ENCODE data around the gene SGCA. TPM values are rescaled to one million over a fixed set of nuclear protein-coding genes. Genes with fewer than 3 reads are reported as not detected.

The SGCA gene
- total RNA-seq, 1 donor from 2014 or later: 0.54 TPM

DNA sequence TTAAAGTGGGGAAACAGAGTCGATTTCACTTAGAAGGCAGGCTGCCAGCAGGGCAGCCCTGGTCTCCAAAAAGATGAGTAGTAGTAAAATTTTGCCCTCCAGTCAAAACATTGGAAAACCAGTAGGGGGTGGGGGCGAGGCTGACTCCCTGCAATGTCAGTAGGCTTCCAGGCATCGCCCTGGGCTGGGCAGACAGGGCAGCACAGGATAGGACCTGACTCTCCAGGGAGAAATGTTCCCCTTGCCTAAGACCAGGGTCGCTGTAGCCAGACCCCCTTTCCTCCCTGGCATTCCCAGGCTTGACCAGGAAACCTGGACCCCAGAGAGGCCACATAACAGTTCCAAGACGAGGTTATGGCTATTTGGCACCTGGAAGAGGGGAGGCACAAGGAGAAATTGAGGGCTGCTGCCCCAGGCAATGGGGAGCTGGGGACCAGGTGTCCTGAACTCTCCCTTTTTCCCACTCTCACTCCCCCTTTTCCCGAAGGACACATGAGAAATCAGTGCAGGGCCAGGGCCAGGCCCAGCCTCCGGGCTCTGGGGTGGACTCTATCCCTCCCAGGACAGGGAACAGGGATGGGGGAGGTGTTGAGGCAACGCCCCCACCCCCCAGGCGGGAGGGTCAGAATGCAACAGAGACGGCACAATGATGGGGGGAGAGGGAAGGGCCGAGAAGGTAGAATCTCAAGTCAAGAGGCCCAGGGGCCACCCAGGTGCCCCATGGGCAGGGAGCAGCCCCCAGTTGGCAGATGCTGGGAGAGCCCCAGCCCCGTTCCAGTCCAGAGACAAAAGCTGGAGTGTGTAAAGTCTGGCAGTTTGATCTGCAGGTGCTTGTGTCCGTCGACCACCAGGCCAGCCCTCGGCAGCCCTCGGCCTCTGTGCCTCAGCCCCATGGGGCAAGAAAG, 31.3 kb upstream of the SGCA start:
- intact Hi-C loops (cut with micrococcal nuclease): no loop called here

GRCh38 chr17:50135316-50136095, 30.3 kb upstream of the SGCA start:
- intact Hi-C loops (cut with micrococcal nuclease): no loop called here

DNA sequence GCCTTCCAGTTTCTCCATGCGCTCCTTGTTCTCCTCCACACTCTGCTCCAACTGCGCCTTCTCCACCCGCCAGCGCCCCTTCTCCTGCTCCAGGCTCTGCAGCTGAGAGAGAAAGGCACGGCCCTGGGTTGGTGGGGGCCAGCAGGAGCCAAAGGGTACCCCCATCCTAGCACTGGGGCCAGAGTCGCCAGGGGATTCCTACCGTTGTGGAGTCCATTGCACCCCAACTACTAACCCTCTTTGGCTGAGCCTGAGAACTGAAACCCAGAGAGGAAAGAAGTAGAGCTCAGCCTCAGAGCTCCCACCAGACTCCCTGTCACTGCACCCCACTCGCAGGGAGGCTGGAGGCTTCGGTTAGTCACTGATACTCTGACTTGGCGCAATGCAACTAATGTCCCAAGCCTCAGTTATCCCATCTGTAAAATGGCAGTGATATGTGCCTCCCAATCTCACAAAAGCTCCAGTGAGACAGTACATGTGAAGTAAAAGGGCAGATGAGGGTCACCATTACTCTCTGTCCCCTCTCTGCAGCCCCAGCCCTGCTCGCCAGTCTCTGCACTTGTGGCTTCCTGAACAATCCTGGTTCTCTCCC, 29.6 kb upstream of the SGCA start:
- intact Hi-C loops (cut with micrococcal nuclease): no loop called here

DNA sequence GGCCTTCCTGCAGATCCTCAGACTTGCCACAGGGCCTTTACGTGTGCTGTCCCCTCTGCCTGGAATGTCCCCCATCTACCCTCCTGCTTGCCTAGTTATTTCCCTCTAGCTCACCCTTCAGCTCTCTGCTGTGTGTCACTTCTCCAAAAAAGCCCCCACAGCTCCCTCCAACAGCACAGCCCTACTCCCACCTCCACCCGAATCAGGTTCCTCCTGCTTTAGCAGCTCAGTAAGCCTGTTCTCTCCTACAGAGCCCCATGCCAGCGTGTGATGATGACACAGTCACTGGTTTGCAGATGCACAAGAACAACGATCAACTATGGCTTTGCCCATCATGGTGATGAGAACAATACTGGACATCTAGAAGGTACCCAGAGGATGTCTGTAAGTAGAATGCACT, 28.8 kb upstream of the SGCA start:
- intact Hi-C loops (cut with micrococcal nuclease): no loop called here

GRCh38 chr17:50139185-50139783, 26.5 kb upstream of the SGCA start:
- intact Hi-C loops (cut with micrococcal nuclease): no loop called here

DNA sequence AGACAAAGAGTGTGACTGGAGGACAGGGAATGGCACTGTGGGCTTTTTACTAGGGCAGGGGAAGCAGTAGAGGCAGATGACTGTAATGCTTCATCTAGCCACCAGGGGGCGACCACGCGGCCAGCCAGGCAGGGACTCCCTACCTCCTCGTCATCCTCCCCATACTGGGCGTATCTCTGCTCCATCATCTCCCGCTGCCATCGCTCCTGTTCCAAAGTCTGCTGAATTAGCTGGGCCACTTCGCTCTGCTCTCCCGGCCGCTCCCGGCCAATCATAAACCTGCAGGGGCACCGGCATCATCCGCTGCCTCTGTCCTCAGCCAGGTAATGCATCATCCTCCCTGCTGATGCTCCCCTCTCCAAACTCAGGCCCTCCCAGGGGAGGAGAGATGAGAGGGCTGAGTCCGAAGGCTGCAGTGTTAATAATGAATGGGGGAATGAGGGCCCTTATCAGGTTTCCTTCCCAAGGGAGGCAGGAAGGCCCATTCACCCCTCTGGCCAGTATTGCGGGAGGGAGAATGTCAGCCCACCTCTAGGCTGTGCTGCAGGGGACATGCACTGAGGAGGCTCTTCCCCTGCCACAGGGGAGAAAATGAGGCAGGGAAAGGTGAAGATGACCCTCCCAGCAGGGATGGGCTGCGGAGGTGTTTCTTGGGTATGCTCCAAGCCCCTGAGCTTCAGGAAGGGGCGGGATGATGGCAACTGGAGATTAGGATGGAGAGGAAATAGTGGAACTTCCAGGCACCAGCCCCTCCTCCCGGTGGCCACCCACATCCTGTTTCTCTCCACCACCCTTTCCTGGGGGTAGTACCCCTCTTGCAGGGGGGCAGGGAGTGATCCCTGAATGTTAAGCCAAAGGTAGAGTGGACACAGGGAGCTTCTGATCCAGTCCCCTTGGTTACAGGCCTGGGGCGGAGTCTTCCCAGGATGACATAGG, 25.6 kb upstream of the SGCA start:
- intact Hi-C loops (cut with micrococcal nuclease): loop anchor here (1.0 kb wide), 6 partner anchors 9 to 157 kb away; partner anchors contain the start of gene PDK2

- intact Hi-C loops (cut with micrococcal nuclease): no loop called here
Measured at GRCh38 chr17:50141026-50141744, 24.6 kb upstream of the SGCA start.

DNA sequence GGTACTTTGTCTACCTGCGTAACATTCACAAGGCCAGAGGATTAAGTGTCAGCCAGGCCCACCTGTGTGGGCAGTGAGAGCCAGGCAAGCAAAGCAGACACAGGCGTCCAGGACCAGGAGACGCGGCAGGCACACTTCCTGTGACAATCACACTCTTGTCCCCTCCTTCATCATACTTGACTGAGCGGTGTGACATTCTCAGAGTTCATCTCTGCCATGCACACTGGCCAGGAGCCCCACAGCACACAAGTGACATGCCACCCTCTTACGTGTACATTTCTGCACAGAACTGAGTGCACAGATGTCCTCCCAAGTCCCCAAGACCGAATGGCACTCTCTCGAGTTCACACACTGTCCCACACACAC, 24.1 kb upstream of the SGCA start:
- intact Hi-C loops (cut with micrococcal nuclease): no loop called here

- intact Hi-C loops (cut with micrococcal nuclease): no loop called here
Measured at GRCh38 chr17:50143461-50144176, 22.2 kb upstream of the SGCA start.

DNA sequence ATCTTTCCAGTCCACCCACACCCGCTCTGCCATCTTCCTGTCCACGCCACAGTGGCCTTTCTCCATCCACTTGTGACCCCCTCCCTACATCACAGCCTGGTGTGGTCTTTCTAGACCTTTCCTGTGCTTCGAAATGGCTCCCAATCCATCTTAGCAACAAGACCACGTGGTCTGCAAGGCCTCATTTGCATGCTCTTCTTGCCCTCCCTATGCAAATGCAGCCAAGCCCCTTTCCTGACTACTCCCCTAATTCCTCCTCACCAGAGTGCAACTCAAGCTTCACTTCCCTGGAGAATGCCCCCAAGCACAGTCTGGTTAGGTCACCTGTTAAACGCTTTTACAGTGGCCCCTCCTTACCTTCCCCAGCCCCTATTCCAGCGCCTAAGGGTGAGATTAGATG, 21.4 kb upstream of the SGCA start:
- intact Hi-C loops (cut with micrococcal nuclease): no loop called here

- intact Hi-C loops (cut with micrococcal nuclease): no loop called here
Measured at GRCh38 chr17:50144845-50145531, 20.8 kb upstream of the SGCA start.

GRCh38 chr17:50145532-50146229, 20.1 kb upstream of the SGCA start:
- intact Hi-C loops (cut with micrococcal nuclease): no loop called here

DNA sequence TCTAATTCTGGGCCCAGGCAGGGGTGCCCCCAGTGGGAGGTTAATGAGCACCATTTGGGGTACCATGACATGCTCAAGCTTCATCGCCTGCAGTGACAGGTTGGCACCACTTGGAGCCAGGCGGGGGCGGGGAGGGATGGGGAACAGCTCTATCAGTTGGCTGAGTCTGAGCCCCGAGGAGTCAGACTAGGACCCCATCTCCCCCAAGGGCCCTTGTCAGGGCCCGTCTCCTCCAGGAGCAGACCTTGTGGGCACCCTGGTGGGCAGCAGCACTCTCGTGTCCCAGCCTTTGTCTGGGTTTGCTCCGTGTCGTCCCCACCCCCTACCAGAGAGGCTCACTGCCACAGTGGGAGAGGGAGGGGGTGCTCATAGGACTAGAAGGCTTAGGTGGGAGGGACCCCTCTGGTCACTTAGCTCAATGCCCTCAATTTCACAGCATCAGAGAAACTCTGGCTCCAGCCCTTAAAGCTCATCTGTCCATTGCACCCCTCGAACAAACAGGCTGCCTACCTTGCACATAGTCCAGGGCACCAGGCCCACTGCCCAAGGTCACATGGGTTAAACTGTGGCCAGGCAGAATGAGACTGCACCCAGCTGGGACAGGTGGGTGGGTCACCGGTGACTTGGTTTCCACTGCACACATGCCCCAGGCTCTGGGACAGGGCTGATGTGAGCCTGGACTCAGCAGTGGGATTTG, 19.4 kb upstream of the SGCA start:
- intact Hi-C loops (cut with micrococcal nuclease): no loop called here

DNA sequence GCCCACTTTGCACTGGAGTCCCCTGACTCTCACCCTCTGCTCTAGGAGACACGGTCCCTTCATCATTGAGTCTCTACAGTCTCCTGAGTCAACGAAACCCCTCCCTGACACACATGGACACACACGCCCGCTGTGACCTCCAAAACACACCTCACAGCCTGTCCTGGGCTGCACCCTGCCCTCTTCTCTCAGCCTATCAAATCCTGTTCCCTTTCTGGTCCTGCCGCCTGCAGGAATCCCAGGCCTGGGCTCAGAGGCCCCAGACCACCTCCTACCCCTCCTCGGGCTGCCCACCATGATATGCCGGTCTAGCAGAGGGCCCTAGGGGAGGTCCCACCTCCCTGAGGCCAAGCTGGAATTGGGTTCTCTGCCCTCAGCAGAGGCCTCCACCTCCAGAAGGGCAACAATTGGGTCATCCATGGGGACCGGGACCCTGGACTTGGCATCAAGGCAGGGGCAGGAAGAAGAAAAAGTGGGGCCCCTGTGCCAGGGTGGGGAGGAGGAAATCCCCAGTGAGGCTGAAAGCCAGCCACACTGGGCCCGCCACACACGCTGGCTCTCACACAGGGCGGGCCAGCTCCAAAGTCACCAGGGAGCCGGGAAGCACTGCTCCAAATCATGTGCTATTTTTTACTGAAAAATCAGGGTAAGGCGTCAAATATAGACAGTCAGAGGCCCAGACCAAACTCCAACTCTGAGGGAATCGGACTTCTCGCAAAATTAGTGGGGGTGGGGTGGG, 18.7 kb upstream of the SGCA start:
- intact Hi-C loops (cut with micrococcal nuclease): no loop called here

- intact Hi-C loops (cut with micrococcal nuclease): no loop called here
Measured at GRCh38 chr17:50147841-50148225, 18.0 kb upstream of the SGCA start.

GRCh38 chr17:50148226-50149090, 17.3 kb upstream of the SGCA start:
- intact Hi-C loops (cut with micrococcal nuclease): no loop called here
